ENCODE results near the gene PRKAA1.

PRKAA1 gene

DNA sequence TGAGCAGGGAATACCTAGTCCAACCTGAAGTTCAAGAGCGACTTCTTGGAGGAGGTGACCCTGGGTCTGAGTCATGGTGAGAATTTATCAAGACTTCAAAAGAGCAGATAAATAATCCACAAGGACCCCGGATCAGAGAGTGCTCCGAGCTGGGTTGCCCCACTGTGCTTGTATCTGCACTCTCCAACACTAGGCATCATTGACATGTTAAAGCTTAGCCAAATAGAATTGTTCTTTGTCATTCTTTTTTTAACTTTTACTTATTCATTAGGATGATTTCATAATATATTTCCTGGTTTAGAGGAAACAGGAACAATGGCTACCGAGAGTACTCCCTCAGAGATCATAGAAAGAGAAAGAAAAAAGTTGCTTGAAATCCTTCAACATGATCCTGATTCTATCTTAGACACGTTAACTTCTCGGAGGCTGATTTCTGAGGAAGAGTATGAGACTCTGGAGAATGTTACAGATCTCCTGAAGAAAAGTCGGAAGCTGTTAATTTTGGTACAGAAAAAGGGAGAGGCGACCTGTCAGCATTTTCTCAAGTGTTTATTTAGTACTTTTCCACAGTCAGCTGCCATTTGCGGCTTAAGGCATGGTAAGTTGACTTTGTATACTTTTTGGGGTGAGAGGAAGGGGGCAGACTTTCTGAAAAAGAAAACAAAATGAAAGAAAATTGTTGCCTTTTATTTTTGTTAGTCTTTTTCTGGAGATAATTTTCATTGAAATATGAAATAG lies 43.1 kb upstream of the PRKAA1 start, which contains the start of gene CARD6 (continued):
- TF ChIP-seq, protein P1, sequence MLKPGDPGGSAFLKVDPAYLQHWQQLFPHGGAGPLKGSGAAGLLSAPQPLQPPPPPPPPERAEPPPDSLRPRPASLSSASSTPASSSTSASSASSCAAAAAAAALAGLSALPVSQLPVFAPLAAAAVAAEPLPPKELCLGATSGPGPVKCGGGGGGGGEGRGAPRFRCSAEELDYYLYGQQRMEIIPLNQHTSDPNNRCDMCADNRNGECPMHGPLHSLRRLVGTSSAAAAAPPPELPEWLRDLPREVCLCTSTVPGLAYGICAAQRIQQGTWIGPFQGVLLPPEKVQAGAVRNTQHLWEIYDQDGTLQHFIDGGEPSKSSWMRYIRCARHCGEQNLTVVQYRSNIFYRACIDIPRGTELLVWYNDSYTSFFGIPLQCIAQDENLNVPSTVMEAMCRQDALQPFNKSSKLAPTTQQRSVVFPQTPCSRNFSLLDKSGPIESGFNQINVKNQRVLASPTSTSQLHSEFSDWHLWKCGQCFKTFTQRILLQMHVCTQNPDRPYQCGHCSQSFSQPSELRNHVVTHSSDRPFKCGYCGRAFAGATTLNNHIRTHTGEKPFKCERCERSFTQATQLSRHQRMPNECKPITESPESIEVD (tag by site-specific recombination; IDR thresholded peaks at IDR 0.05) = peak; percentile 84
- TF ChIP-seq, protein P2, sequence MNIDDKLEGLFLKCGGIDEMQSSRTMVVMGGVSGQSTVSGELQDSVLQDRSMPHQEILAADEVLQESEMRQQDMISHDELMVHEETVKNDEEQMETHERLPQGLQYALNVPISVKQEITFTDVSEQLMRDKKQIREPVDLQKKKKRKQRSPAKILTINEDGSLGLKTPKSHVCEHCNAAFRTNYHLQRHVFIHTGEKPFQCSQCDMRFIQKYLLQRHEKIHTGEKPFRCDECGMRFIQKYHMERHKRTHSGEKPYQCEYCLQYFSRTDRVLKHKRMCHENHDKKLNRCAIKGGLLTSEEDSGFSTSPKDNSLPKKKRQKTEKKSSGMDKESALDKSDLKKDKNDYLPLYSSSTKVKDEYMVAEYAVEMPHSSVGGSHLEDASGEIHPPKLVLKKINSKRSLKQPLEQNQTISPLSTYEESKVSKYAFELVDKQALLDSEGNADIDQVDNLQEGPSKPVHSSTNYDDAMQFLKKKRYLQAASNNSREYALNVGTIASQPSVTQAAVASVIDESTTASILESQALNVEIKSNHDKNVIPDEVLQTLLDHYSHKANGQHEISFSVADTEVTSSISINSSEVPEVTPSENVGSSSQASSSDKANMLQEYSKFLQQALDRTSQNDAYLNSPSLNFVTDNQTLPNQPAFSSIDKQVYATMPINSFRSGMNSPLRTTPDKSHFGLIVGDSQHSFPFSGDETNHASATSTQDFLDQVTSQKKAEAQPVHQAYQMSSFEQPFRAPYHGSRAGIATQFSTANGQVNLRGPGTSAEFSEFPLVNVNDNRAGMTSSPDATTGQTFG (tag by site-specific recombination; IDR thresholded peaks at IDR 0.05; ENCODE audit: borderline replicate concordance) = no peak
- TF ChIP-seq IKZF3 (tag by site-specific recombination; IDR thresholded peaks at IDR 0.05) (peak; percentile 50; the same call in 1 of the 2 replicates), SETDB1 (IDR thresholded peaks at IDR 0.05; ENCODE audit: insufficient read length, low read length) (no peak), KLF9 (tag by site-specific recombination; IDR thresholded peaks at IDR 0.05; ENCODE audit: low read depth) (no peak), ZBTB17 (tag by site-specific recombination; IDR thresholded peaks at IDR 0.05) (peak; percentile 77), SP3 (tag by site-specific recombination; IDR thresholded peaks at IDR 0.05) (0 out of 2 replicates have a peak, but pooled peaks have one; percentile 4), ZNF175 (tag by site-specific recombination; IDR thresholded peaks at IDR 0.05) (no peak), ZNF335 (tag by site-specific recombination; conservative IDR thresholded peaks at IDR 0.05) (peak; percentile 82), SCRT2 (tag by site-specific recombination; IDR thresholded peaks at IDR 0.05) (no peak), ZNF214 (tag by site-specific recombination; IDR thresholded peaks at IDR 0.05; ENCODE audit: borderline replicate concordance) (no peak), ZNF2 (tag by site-specific recombination; IDR thresholded peaks at IDR 0.05) (0 out of 2 replicates have a peak, but pooled peaks have one; percentile 49), ZNF426 (tag by site-specific recombination; IDR thresholded peaks at IDR 0.05) (no peak), ZNF324 (tag by site-specific recombination; IDR thresholded peaks at IDR 0.05) (no peak), ZNF621 (tag by site-specific recombination; IDR thresholded peaks at IDR 0.05) (no peak), ZNF366 (tag by site-specific recombination; conservative IDR thresholded peaks at IDR 0.05) (no peak)
- TF ChIP-seq, protein P3, sequence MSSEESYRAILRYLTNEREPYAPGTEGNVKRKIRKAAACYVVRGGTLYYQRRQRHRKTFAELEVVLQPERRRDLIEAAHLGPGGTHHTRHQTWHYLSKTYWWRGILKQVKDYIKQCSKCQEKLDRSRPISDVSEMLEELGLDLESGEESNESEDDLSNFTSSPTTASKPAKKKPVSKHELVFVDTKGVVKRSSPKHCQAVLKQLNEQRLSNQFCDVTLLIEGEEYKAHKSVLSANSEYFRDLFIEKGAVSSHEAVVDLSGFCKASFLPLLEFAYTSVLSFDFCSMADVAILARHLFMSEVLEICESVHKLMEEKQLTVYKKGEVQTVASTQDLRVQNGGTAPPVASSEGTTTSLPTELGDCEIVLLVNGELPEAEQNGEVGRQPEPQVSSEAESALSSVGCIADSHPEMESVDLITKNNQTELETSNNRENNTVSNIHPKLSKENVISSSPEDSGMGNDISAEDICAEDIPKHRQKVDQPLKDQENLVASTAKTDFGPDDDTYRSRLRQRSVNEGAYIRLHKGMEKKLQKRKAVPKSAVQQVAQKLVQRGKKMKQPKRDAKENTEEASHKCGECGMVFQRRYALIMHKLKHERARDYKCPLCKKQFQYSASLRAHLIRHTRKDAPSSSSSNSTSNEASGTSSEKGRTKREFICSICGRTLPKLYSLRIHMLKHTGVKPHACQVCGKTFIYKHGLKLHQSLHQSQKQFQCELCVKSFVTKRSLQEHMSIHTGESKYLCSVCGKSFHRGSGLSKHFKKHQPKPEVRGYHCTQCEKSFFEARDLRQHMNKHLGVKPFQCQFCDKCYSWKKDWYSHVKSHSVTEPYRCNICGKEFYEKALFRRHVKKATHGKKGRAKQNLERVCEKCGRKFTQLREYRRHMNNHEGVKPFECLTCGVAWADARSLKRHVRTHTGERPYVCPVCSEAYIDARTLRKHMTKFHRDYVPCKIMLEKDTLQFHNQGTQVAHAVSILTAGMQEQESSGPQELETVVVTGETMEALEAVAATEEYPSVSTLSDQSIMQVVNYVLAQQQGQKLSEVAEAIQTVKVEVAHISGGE (tag by site-specific recombination; conservative IDR thresholded peaks at IDR 0.05; ENCODE audit: low read depth) = no peak
- TF ChIP-seq, protein P4, sequence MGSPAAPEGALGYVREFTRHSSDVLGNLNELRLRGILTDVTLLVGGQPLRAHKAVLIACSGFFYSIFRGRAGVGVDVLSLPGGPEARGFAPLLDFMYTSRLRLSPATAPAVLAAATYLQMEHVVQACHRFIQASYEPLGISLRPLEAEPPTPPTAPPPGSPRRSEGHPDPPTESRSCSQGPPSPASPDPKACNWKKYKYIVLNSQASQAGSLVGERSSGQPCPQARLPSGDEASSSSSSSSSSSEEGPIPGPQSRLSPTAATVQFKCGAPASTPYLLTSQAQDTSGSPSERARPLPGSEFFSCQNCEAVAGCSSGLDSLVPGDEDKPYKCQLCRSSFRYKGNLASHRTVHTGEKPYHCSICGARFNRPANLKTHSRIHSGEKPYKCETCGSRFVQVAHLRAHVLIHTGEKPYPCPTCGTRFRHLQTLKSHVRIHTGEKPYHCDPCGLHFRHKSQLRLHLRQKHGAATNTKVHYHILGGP (tag by site-specific recombination; IDR thresholded peaks at IDR 0.05) = no peak
- TF ChIP-seq, protein P5, sequence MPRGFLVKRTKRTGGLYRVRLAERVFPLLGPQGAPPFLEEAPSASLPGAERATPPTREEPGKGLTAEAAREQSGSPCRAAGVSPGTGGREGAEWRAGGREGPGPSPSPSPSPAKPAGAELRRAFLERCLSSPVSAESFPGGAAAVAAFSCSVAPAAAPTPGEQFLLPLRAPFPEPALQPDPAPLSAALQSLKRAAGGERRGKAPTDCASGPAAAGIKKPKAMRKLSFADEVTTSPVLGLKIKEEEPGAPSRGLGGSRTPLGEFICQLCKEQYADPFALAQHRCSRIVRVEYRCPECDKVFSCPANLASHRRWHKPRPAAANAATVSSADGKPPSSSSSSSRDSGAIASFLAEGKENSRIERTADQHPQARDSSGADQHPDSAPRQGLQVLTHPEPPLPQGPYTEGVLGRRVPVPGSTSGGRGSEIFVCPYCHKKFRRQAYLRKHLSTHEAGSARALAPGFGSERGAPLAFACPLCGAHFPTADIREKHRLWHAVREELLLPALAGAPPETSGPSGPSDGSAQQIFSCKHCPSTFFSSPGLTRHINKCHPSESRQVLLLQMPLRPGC (tag by site-specific recombination; IDR thresholded peaks at IDR 0.05) = no peak
- TF ChIP-seq, protein P6, sequence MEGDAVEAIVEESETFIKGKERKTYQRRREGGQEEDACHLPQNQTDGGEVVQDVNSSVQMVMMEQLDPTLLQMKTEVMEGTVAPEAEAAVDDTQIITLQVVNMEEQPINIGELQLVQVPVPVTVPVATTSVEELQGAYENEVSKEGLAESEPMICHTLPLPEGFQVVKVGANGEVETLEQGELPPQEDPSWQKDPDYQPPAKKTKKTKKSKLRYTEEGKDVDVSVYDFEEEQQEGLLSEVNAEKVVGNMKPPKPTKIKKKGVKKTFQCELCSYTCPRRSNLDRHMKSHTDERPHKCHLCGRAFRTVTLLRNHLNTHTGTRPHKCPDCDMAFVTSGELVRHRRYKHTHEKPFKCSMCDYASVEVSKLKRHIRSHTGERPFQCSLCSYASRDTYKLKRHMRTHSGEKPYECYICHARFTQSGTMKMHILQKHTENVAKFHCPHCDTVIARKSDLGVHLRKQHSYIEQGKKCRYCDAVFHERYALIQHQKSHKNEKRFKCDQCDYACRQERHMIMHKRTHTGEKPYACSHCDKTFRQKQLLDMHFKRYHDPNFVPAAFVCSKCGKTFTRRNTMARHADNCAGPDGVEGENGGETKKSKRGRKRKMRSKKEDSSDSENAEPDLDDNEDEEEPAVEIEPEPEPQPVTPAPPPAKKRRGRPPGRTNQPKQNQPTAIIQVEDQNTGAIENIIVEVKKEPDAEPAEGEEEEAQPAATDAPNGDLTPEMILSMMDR (tag by site-specific recombination; IDR thresholded peaks at IDR 0.05) = 0 out of 2 replicates have a peak, but pooled peaks have one; percentile 11
- TF ChIP-seq, protein P7, sequence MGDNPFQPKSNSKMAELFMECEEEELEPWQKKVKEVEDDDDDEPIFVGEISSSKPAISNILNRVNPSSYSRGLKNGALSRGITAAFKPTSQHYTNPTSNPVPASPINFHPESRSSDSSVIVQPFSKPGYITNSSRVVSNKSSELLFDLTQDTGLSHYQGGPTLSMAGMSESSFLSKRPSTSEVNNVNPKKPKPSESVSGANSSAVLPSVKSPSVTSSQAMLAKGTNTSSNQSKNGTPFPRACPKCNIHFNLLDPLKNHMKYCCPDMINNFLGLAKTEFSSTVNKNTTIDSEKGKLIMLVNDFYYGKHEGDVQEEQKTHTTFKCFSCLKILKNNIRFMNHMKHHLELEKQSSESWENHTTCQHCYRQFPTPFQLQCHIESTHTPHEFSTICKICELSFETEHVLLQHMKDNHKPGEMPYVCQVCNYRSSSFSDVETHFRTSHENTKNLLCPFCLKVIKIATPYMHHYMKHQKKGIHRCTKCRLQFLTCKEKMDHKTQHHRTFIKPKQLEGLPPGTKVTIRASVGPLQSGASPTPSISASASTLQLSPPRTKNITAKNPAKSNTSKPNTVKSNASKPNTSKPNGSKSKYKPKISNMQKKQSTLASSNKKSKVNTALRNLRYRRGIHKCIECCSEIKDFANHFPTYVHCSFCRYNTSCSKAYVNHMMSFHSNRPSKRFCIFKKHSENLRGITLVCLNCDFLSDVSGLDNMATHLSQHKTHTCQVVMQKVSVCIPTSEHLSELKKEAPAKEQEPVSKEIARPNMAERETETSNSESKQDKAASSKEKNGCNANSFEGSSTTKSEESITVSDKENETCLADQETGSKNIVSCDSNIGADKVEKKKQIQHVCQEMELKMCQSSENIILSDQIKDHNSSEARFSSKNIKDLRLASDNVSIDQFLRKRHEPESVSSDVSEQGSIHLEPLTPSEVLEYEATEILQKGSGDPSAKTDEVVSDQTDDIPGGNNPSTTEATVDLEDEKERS (tag by site-specific recombination; IDR thresholded peaks at IDR 0.05) = no peak

Data from HEK293 (cell line).